ENCODE data around the gene FANCF.
A peak's percentile ranks its signal among the peaks of the same experiment; 100 is the strongest.

Gene FANCF

GRCh38 chr11:22625448-22626287 lies at the start of gene FANCF:
FANCF (minus strand) TSS chr11:22625823; CDS start chr11:22625810, 13 bp downstream.
- TF ChIP-seq ZFX (IDR thresholded peaks at IDR 0.05; ENCODE audit: borderline replicate concordance) (no peak), CTCF (IDR thresholded peaks at IDR 0.05) (no peak)
- peak within 1 kb of the TSS; percentile 97 for H3K27ac ChIP-seq

GRCh38 chr11:22674470-22675439 lies 49.1 kb upstream of the FANCF start:
- H3K27ac ChIP-seq, result peak overlapping the region; percentile 99
- TF ChIP-seq ZFX (IDR thresholded peaks at IDR 0.05; ENCODE audit: borderline replicate concordance) (no peak), CTCF (IDR thresholded peaks at IDR 0.05) (no peak)

GRCh38 chr11:22671751-22672150 lies 46.1 kb upstream of the FANCF start:
- H3K27ac ChIP-seq, result peak overlapping the region; percentile 99
- TF ChIP-seq ZFX (IDR thresholded peaks at IDR 0.05; ENCODE audit: borderline replicate concordance) (no peak), CTCF (IDR thresholded peaks at IDR 0.05) (no peak)

- peak overlapping the region; percentile 99 for H3K27ac ChIP-seq
- TF ChIP-seq ZFX (IDR thresholded peaks at IDR 0.05; ENCODE audit: borderline replicate concordance), result no peak
- peak; percentile 60 for TF ChIP-seq CTCF (IDR thresholded peaks at IDR 0.05)
Measured at GRCh38 chr11:22670830-22671229, 45.2 kb upstream of the FANCF start.

- no peak overlapping the region for H3K27ac ChIP-seq
- TF ChIP-seq ZFX (IDR thresholded peaks at IDR 0.05; ENCODE audit: borderline replicate concordance), result no peak
- no peak for TF ChIP-seq CTCF (IDR thresholded peaks at IDR 0.05)
Measured at GRCh38 chr11:22669368-22669767, 43.7 kb upstream of the FANCF start.

- no peak overlapping the region for H3K27ac ChIP-seq
- no peak for TF ChIP-seq ZFX (IDR thresholded peaks at IDR 0.05; ENCODE audit: borderline replicate concordance)
- TF ChIP-seq CTCF (IDR thresholded peaks at IDR 0.05), result no peak
Measured at GRCh38 chr11:22668005-22668796, 42.6 kb upstream of the FANCF start.
